Skeletal muscle cell (primary cell): ENCODE data around the gene KCNMA1.
A peak's percentile ranks its signal among the peaks of the same experiment; 100 is the strongest.
"Not testable (repeated sequence)": the region's sequence is repeated elsewhere in the genome, so short reads cannot be mapped to it uniquely, and the experiment has no call there.

Experiments used
- DNase-seq: peaks from one replicate; pipeline ENCODE4 v3.0.0-alpha.2; 2010; ENCODE audit warnings: low read depth
- H3K4me3 ChIP-seq: 2 replicates; pipeline ENCODE4 v1.5.1; 2011; ENCODE audit warnings: low read depth, mild to moderate bottlenecking, control low read depth, low read length, moderate library complexity

Gene KCNMA1

DNA sequence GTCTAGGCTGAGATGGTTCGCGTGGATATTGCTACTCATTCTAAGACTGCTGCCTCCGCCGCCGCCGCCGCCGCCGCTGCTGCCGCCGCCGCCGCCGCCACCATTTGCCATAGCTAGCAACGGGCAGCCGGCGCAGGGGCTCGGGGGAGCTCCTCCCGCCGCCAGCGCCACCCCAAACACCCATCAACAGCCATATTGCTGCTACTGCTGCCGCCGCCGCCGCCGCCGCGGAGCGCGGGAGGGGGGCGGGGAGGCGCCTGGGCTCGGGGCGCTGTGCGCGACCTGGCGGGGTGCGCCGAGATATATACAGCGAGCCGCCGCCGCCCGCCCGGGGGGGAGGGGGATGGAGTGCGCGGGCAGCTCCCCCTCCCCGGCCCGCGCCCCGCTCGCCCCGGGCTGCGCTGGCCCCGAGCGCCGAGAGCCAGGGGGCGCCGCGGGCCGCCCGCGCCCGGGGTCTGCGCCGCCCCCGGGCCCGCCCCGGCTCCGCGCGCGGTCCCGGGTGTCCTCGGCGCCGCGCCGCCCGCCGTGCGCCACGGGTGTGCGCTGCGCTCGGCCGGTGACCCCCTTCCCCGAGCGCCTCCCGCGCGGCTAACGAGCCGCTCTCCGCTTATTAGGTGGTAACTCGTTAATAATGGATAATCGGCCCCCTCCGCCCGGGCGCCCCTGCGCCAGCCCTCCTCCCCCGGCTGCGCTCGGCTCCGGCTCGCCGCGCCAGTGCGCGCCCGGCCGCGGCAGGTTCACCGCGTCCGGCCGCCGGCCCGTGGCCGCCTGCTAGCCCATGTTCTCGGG is at the start of gene KCNMA1:
KCNMA1 (minus strand) TSS at position 277 of the 789 bp plus-strand sequence.
- no peak for DNase-seq
- H3K4me3 ChIP-seq: peak within 1 kb of the TSS; percentile 83

GRCh38 chr10:77686650-77687417 is 49.2 kb upstream of the KCNMA1 start:
- no peak for DNase-seq
- no peak overlapping the region for H3K4me3 ChIP-seq

- no peak for DNase-seq
Observed at GRCh38 chr10:77686096-77686495, 48.5 kb upstream of the KCNMA1 start.

GRCh38 chr10:77685432-77685831 is 47.8 kb upstream of the KCNMA1 start:
- no peak overlapping the region for H3K4me3 ChIP-seq
- DNase-seq: no peak

More at GRCh38 chr10:77686096-77686495, 48.5 kb upstream of the KCNMA1 start:
- no peak overlapping the region for H3K4me3 ChIP-seq

- DNase-seq, H3K4me3 ChIP-seq: not testable (repeated sequence)
Observed at GRCh38 chr10:77683088-77683432, 45.5 kb upstream of the KCNMA1 start.

- DNase-seq: no peak
- no peak overlapping the region for H3K4me3 ChIP-seq
Observed at GRCh38 chr10:77682393-77683087, 44.9 kb upstream of the KCNMA1 start.

DNA sequence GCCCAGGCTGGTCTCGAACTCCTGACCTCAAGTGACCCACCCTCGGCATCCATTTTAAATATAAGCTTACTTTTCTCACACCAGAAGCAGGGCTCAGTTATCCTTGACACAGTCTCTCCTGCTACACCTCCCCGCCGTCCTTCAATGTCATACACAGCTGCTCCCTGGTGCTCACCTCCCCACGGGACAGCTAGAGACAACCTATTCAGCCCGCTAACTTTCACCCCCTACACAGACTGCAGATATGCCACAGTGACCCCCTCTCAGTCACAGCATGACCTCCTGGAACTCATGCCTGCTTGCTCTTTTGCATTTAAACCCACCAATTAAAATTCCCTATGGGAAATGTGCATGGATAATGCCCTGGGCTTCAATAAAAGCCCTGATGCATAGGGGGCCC is 44.2 kb upstream of the KCNMA1 start:
- no peak for DNase-seq
- no peak overlapping the region for H3K4me3 ChIP-seq

DNA sequence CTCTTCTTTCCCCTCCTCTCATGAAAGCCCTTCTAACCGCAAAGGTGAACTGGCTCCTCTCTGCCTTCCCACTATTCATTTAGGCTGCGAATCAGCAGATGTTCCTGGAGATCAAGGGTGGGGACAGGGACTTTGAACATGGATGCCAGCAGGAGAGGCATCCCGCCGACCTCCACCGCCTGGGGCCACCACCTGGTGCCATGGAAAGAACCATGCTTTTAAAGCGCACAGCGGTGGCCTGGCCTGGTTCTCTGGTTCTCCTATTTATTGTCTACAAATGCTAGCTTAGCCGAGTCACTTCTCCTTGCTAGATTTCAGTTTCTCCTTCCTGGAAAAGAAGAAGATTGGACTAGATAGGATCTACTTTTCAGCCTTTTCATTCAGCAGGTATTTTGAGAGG is 43.2 kb upstream of the KCNMA1 start:
- H3K4me3 ChIP-seq: no peak overlapping the region
- DNase-seq: no peak

DNA sequence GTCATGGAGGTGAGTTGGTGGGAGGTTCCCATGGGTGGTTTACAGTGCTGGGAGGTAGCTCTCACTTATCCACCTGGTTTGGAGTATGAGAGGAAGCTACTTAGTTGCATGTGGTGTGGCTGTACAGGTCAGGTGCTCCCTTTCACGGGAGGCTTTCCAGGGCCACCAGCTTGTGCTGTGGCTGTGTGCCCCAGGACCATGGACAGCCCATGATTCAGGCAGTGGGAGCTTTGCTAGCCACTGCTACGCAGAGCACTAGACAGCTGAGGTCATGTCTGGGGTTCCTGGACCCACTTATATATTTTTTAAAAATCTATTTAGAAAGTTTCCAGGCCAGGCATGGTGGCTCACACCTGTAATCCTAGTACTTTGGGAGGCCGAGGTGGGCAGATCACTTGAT is 42.5 kb upstream of the KCNMA1 start:
- H3K4me3 ChIP-seq: no peak overlapping the region
- no peak for DNase-seq

- DNase-seq: no peak
- H3K4me3 ChIP-seq: no peak overlapping the region
Observed at GRCh38 chr10:77679217-77679616, 41.6 kb upstream of the KCNMA1 start.

DNA sequence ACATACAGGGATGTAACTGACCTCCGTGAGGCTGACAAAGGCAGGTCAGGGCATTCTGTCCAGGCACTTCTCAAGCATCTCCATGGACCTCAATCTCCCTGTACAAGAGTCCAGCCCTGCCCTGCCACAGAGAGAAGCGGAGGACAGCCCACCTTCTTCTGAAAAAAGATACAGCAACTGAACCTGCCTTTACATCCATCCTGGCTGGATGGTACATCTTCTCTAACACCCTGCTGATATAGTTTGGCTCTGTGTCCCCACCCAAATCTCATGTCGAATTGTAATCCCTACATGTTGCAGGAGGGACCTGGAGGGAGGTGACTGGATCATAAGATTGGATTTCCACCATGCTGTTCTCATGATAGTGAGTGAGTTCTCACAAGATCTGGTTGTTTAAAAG is 40.5 kb upstream of the KCNMA1 start:
- no peak for DNase-seq
- H3K4me3 ChIP-seq: no peak overlapping the region

GRCh38 chr10:77675347-77675746 is 37.7 kb upstream of the KCNMA1 start:
- H3K4me3 ChIP-seq: no peak overlapping the region
- DNase-seq: no peak

DNA sequence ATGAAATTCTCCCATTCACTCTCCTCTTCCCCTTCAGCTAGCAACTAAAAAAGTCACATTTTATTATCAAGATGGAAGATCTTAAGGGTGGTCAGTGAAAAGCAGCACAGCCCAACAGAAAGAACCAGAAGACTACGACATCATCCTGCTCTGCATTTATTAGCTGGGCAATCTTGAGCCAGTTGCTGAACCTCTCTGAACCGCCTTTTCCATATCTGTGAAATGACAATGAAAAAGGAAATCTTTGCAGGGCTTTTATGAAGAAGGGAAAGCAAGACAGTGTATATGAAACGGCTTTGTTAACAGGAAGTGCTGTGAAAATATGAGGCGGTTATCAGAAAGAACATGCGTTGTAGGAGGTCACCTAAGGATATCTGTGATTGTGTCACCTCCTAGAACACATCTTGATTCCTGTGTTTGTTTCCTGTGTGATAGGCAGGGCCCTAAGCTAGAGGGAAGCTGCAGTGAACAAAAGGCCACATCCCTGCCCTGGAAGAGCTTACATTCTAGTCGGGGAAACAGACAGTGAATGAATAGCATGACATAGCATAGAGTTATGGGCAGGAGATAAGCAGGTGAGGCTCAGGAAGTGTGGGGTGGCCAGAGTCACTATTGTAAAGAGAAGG is 36.0 kb upstream of the KCNMA1 start:
- H3K4me3 ChIP-seq: no peak overlapping the region

GRCh38 chr10:77673101-77673500 is 35.5 kb upstream of the KCNMA1 start:
- DNase-seq: no peak
- H3K4me3 ChIP-seq: no peak overlapping the region

More for the DNA sequence above, 36.0 kb upstream of the KCNMA1 start:
- DNase-seq: no peak

GRCh38 chr10:77671594-77672252 is 34.1 kb upstream of the KCNMA1 start:
- no peak overlapping the region for H3K4me3 ChIP-seq
- no peak for DNase-seq

DNA sequence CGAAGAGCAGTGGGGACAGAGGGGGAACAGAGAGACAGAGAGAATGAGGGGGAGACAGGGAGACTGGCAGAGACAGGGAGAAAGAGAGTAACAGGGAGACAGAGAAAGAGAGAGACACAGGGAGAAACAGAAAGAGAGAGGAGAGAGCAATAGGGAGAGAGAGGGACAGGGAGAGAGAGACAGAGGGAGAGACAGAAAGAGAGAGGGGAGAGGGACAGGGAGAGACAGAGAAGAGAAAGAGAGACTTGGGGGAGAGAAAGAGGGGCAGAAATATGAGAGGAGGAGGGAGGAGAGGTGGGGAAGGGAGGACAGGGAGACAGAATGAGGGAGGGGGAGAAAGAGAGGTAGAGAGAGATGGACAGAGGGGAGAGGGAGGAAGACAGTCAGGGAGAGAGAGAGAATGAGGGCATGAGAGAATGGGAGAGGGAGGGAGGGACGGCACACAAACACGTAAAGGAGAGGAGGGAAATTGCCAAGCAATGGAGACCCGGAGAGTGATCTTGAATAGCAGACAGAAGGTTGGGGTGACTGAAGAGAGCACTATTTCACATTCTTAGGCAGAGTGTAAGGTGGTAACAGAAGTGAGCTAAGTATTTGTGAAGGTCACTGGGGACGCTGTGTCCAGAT is 33.3 kb upstream of the KCNMA1 start:
- H3K4me3 ChIP-seq: no peak overlapping the region
- DNase-seq: no peak

DNA sequence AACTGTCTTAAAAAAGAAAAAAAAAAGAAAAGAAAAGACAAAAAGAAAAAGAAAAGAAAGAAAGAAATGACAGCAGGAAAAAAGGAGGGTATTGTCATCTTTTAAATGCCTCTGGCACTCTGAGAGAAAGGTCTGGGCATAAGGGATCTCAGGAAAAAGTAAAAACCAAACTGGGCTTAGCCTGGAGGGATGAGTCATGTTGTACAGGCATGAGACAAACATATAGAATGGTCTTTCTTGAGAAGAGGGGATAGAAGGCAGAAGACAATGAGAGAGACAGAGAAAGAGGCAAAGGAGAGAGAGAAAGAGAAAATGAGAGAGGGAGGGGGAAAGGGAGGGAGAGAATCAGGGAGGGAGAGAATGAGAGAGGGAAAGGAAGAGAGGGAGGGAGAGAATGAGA is 32.3 kb upstream of the KCNMA1 start:
- no peak overlapping the region for H3K4me3 ChIP-seq
- DNase-seq: no peak

- DNase-seq: no peak
- no peak overlapping the region for H3K4me3 ChIP-seq
Observed at GRCh38 chr10:77667426-77668324, 30.1 kb upstream of the KCNMA1 start.
